ENCODE results near the gene BTLA.

DNA sequence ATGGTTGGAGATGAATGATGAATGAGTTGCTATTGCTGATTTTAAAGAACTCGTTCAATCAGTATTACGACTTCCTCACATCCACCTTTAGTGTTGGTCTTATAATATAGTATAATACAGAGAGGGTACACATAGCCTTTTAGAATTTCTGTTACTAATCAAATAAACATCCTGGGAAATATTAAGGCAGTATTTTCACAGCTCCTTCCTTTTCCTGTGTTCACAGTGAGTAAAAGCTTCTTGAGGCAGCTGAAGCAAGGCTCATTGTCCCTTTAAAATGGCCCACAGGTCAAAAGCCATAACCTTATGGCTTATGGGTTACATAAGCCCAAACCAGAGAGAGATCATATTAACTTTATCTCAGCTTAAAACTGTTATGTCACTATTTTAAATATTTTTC is 1.3 kb upstream of the BTLA start:
- TF ChIP-seq, protein P1, sequence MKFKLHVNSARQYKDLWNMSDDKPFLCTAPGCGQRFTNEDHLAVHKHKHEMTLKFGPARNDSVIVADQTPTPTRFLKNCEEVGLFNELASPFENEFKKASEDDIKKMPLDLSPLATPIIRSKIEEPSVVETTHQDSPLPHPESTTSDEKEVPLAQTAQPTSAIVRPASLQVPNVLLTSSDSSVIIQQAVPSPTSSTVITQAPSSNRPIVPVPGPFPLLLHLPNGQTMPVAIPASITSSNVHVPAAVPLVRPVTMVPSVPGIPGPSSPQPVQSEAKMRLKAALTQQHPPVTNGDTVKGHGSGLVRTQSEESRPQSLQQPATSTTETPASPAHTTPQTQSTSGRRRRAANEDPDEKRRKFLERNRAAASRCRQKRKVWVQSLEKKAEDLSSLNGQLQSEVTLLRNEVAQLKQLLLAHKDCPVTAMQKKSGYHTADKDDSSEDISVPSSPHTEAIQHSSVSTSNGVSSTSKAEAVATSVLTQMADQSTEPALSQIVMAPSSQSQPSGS (IDR thresholded peaks at IDR 0.05; ENCODE audit: low read length), result no peak
- TF ChIP-seq, protein P2, sequence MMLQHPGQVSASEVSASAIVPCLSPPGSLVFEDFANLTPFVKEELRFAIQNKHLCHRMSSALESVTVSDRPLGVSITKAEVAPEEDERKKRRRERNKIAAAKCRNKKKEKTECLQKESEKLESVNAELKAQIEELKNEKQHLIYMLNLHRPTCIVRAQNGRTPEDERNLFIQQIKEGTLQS (IDR thresholded peaks at IDR 0.05; ENCODE audit: borderline replicate concordance, extremely low read depth, low read depth, low read length), result no peak
- TF ChIP-seq EZH2 (IDR thresholded peaks at IDR 0.05; ENCODE audit: borderline replicate concordance, control insufficient read depth, low read depth, low read length) (no peak), FOS (IDR thresholded peaks at IDR 0.05; ENCODE audit: borderline replicate concordance, extremely low read depth, insufficient read length) (no peak)
- TF ChIP-seq, protein P3, sequence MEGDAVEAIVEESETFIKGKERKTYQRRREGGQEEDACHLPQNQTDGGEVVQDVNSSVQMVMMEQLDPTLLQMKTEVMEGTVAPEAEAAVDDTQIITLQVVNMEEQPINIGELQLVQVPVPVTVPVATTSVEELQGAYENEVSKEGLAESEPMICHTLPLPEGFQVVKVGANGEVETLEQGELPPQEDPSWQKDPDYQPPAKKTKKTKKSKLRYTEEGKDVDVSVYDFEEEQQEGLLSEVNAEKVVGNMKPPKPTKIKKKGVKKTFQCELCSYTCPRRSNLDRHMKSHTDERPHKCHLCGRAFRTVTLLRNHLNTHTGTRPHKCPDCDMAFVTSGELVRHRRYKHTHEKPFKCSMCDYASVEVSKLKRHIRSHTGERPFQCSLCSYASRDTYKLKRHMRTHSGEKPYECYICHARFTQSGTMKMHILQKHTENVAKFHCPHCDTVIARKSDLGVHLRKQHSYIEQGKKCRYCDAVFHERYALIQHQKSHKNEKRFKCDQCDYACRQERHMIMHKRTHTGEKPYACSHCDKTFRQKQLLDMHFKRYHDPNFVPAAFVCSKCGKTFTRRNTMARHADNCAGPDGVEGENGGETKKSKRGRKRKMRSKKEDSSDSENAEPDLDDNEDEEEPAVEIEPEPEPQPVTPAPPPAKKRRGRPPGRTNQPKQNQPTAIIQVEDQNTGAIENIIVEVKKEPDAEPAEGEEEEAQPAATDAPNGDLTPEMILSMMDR (IDR thresholded peaks at IDR 0.05 in 2 of 3, conservative IDR thresholded peaks at IDR 0.05 in 1 of 3; ENCODE audit: control insufficient read depth in 2 of 3, extremely low read depth in 1 of 3, insufficient read depth in 1 of 3, low read depth in 3 of 3, low read length in 3 of 3), result no peak
